ENCODE data around the gene SKOR2.
A peak's percentile ranks its signal among the peaks of the same experiment; 100 is the strongest.

Gene SKOR2

GRCh38 chr18:47247036-47247415 lies 4.4 kb downstream of the SKOR2 start:
- no peak for TF ChIP-seq CTCF (conservative IDR thresholded peaks at IDR 0.05)
- no peak overlapping the region for H3K27ac ChIP-seq

- H3K27ac ChIP-seq, result no peak overlapping the region
- no peak for TF ChIP-seq CTCF (conservative IDR thresholded peaks at IDR 0.05)
Measured at GRCh38 chr18:47246027-47246971, 5.2 kb downstream of the SKOR2 start.

- TF ChIP-seq CTCF (conservative IDR thresholded peaks at IDR 0.05), result no peak
- no peak overlapping the region for H3K27ac ChIP-seq
Measured at GRCh38 chr18:47244086-47244485, 7.4 kb downstream of the SKOR2 start.

- TF ChIP-seq CTCF (conservative IDR thresholded peaks at IDR 0.05), result no peak
- H3K27ac ChIP-seq, result no peak overlapping the region
Measured at GRCh38 chr18:47235096-47235495, 16.4 kb downstream of the SKOR2 start.

- TF ChIP-seq CTCF (conservative IDR thresholded peaks at IDR 0.05), result no peak
Measured at GRCh38 chr18:47226660-47227059, 24.8 kb downstream of the SKOR2 start.

GRCh38 chr18:47215554-47216138 lies 35.8 kb downstream of the SKOR2 start:
- no peak overlapping the region for H3K27ac ChIP-seq
- peak; percentile 87 for TF ChIP-seq CTCF (conservative IDR thresholded peaks at IDR 0.05)

More at GRCh38 chr18:47226660-47227059, 24.8 kb downstream of the SKOR2 start:
- H3K27ac ChIP-seq, result no peak overlapping the region

GRCh38 chr18:47209171-47209570 lies 42.3 kb downstream of the SKOR2 start:
- TF ChIP-seq CTCF (conservative IDR thresholded peaks at IDR 0.05), result no peak
- H3K27ac ChIP-seq, result no peak overlapping the region
